Stimulated activated CD4-positive, alpha-beta T cell treated with anti-CD3 and anti-CD28 coated beads, TNF-alpha, amount 100 ng/mL, for 1 hour (primary cell): Measurements from ENCODE around the gene FDXR.

Source experiments
- DNase-seq, 3 donors: peaks; one replicate each; pipeline ENCODE4 v3.0.0-alpha.2; 2020; ENCODE audit warnings: low read depth in 3 of 3, low spot score in 1 of 3

The FDXR gene

GRCh38 chr17:74859459-74860228, 13.2 kb downstream of the FDXR start, which contains the start of gene GRIN2C:
Gene GRIN2C (minus strand): TSS chr17:74859885. CDS start chr17:74855092, 4,793 bp downstream.
- DNase-seq, result no peak

- DNase-seq, result no peak
Observed at GRCh38 chr17:74858672-74859458, 13.9 kb downstream of the FDXR start.

- no peak for DNase-seq
Observed at GRCh38 chr17:74857191-74857590, 15.6 kb downstream of the FDXR start.

GRCh38 chr17:74856112-74856511, 16.7 kb downstream of the FDXR start:
- no peak for DNase-seq

GRCh38 chr17:74855323-74855722, 17.5 kb downstream of the FDXR start:
- DNase-seq, result no peak

- DNase-seq, result no peak
Observed at GRCh38 chr17:74854792-74855191, 18.0 kb downstream of the FDXR start.

- DNase-seq, result no peak
Observed at GRCh38 chr17:74853669-74854068, 19.1 kb downstream of the FDXR start.

- no peak for DNase-seq
Observed at GRCh38 chr17:74853048-74853397, 19.8 kb downstream of the FDXR start.

GRCh38 chr17:74852237-74853047, 20.4 kb downstream of the FDXR start:
- DNase-seq, result peak; percentile 18 to 44 (median 38)

GRCh38 chr17:74851612-74852236, 21.1 kb downstream of the FDXR start:
- DNase-seq, result no peak

- DNase-seq, result no peak
Observed at GRCh38 chr17:74850914-74851313, 21.9 kb downstream of the FDXR start.

- no peak for DNase-seq
Observed at GRCh38 chr17:74850310-74850709, 22.5 kb downstream of the FDXR start.

GRCh38 chr17:74848656-74849399, 24.0 kb downstream of the FDXR start:
- no peak for DNase-seq

- DNase-seq, result no peak
Observed at GRCh38 chr17:74846621-74847020, 26.2 kb downstream of the FDXR start.

- DNase-seq, result no peak
Observed at GRCh38 chr17:74843352-74843627, 29.5 kb downstream of the FDXR start.

GRCh38 chr17:74842599-74843351, 30.0 kb downstream of the FDXR start:
- no peak for DNase-seq

GRCh38 chr17:74842146-74842598, 30.6 kb downstream of the FDXR start:
- no peak for DNase-seq

GRCh38 chr17:74840989-74841666, 31.7 kb downstream of the FDXR start:
- DNase-seq, result no peak
